ENCODE results near the gene MAN2A1. TPM values are rescaled to one million over a fixed set of nuclear protein-coding genes. Genes with fewer than 3 reads are reported as not detected.

The MAN2A1 gene
- total RNA-seq, 1 experiment from 2014 or later = 35.4 TPM

DNA sequence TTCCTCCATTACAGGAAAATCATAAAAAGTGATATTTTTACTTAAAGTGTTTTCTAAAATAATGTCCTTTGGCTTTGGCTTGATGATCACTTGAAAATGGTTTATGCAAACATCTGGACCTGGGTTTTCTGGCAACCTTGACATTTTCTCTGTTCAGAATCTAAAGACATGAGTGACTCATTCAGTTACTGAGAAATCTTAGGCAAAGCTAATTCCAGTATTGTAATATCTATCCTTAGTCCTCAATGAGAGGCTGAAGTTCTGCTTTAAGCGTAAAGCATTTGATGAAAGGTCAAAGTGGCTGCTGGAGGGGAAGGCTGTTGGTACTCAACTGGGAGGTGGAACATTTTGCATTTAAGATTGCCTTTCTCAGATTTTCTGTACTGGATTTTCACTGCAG, 2.3 kb downstream of the MAN2A1 start:
- Histone ChIP-seq H3K27me3 (ENCODE audit: insufficient read depth, low read length) (no peaks in the 10 kb centered on the region), H2AFZ (ENCODE audit: low read depth, low read length, poor library complexity, severe bottlenecking) (no peak overlapping the region), H3K4me2 (ENCODE audit: low read length) (peak overlapping the region; percentile 88; the same call in 1 of the 2 replicates), H3K36me3 (ENCODE audit: control insufficient read depth in 1 of 2, insufficient read depth in 2 of 2, low read length in 2 of 2) (no peaks in the 10 kb centered on the region), H3K4me3 (replicated peaks in 1 of 2; ENCODE audit: low read depth in 1 of 2, low read length in 2 of 2) (no peak overlapping the region), H3K27ac (ENCODE audit: low read depth, low read length) (no peak overlapping the region), H3K4me1 (ENCODE audit: control insufficient read depth in 1 of 2, insufficient read depth in 2 of 2, low read length in 2 of 2) (peaks cover 4 to 21% of the 10 kb centered on the region in 2 experiments; a peak in 3 of 4 replicates), H3K9me2 (ENCODE audit: insufficient read depth) (no peaks in the 10 kb centered on the region), H3K9ac (ENCODE audit: low read length) (no peak overlapping the region), H3K9me3 (ENCODE audit: control insufficient read depth in 1 of 2, insufficient read depth in 1 of 2, low read depth in 1 of 2, low read length in 2 of 2) (no peaks in the 10 kb centered on the region), H3K79me2 (ENCODE audit: insufficient read depth, low read length) (peaks cover 55% of the 10 kb centered on the region), H4K20me1 (ENCODE audit: insufficient read depth) (no peaks in the 10 kb centered on the region)
- RAD21 ChIA-PET (ENCODE audit: low non-redundant PET in 1 of 2, low total read pairs in 2 of 2, uncharacterized antibody in 2 of 2, unreplicated experiment in 2 of 2) = no interaction called here
- intact Hi-C loops (cut with micrococcal nuclease) = no loop called here
- TF ChIP-seq, protein P1, sequence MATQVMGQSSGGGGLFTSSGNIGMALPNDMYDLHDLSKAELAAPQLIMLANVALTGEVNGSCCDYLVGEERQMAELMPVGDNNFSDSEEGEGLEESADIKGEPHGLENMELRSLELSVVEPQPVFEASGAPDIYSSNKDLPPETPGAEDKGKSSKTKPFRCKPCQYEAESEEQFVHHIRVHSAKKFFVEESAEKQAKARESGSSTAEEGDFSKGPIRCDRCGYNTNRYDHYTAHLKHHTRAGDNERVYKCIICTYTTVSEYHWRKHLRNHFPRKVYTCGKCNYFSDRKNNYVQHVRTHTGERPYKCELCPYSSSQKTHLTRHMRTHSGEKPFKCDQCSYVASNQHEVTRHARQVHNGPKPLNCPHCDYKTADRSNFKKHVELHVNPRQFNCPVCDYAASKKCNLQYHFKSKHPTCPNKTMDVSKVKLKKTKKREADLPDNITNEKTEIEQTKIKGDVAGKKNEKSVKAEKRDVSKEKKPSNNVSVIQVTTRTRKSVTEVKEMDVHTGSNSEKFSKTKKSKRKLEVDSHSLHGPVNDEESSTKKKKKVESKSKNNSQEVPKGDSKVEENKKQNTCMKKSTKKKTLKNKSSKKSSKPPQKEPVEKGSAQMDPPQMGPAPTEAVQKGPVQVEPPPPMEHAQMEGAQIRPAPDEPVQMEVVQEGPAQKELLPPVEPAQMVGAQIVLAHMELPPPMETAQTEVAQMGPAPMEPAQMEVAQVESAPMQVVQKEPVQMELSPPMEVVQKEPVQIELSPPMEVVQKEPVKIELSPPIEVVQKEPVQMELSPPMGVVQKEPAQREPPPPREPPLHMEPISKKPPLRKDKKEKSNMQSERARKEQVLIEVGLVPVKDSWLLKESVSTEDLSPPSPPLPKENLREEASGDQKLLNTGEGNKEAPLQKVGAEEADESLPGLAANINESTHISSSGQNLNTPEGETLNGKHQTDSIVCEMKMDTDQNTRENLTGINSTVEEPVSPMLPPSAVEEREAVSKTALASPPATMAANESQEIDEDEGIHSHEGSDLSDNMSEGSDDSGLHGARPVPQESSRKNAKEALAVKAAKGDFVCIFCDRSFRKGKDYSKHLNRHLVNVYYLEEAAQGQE (IDR thresholded peaks at IDR 0.05; ENCODE audit: low read depth) = no peak
- CTCF ChIA-PET = no interaction called here
- POLR2A ChIA-PET = no interaction called here
- DNase-seq (ENCODE audit: low read depth, low spot score) (no peak), ATAC-seq (no peak)
- no TSS peak for BruUV-seq (replicated peaks)

DNA sequence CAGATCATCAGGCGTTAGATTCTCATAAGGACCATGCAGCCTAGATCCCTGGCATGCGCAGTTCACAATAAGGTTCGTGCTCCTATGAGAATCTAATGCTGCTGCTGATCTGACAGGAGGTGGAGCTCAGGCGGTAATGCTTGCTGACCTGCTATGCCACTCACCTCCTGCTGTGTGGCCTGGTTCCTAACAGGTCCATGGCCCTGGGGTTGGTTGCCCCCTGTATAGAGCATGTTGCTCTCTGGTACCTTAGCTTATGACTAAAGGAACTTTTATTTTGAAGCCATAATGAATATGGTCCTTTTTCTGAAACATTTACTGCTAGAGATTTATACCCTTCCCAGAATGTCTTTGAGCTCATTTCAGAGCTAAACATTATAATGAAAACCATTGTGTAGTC, 3.1 kb downstream of the MAN2A1 start:
- peaks cover 63% of the 10 kb centered on the region for H3K79me2 ChIP-seq (ENCODE audit: insufficient read depth, low read length)
- DNase-seq (ENCODE audit: low read depth, low spot score) (no peak), ATAC-seq (no peak)
- H3K4me1 ChIP-seq (ENCODE audit: control insufficient read depth in 1 of 2, insufficient read depth in 2 of 2, low read length in 2 of 2) = peaks cover 4 to 21% of the 10 kb centered on the region in 2 experiments; a peak in 3 of 4 replicates
- no peak overlapping the region for H3K4me3 ChIP-seq (replicated peaks in 1 of 2; ENCODE audit: low read depth in 1 of 2, low read length in 2 of 2)
- no peak overlapping the region for H3K4me2 ChIP-seq (ENCODE audit: low read length)
- no peak overlapping the region for H2AFZ ChIP-seq (ENCODE audit: low read depth, low read length, poor library complexity, severe bottlenecking)
- BruUV-seq (replicated peaks) = no TSS peak
- no peaks in the 10 kb centered on the region for H3K9me3 ChIP-seq (ENCODE audit: control insufficient read depth in 1 of 2, insufficient read depth in 1 of 2, low read depth in 1 of 2, low read length in 2 of 2)
- H3K27ac ChIP-seq (ENCODE audit: low read depth, low read length) = no peak overlapping the region
- RAD21 ChIA-PET (ENCODE audit: low non-redundant PET in 1 of 2, low total read pairs in 2 of 2, uncharacterized antibody in 2 of 2, unreplicated experiment in 2 of 2) = no interaction called here
- POLR2A ChIA-PET = no interaction called here
- H4K20me1 ChIP-seq (ENCODE audit: insufficient read depth) = no peaks in the 10 kb centered on the region
- H3K27me3 ChIP-seq (ENCODE audit: insufficient read depth, low read length) = no peaks in the 10 kb centered on the region
- no peaks in the 10 kb centered on the region for H3K36me3 ChIP-seq (ENCODE audit: control insufficient read depth in 1 of 2, insufficient read depth in 2 of 2, low read length in 2 of 2)
- intact Hi-C loops (cut with micrococcal nuclease) = no loop called here
- H3K9me2 ChIP-seq (ENCODE audit: insufficient read depth) = no peaks in the 10 kb centered on the region
- CTCF ChIA-PET = no interaction called here
- no peak overlapping the region for H3K9ac ChIP-seq (ENCODE audit: low read length)
- TF ChIP-seq, protein P2, sequence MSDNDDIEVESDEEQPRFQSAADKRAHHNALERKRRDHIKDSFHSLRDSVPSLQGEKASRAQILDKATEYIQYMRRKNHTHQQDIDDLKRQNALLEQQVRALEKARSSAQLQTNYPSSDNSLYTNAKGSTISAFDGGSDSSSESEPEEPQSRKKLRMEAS (IDR thresholded peaks at IDR 0.05) = no peak
- TF ChIP-seq, protein P3, sequence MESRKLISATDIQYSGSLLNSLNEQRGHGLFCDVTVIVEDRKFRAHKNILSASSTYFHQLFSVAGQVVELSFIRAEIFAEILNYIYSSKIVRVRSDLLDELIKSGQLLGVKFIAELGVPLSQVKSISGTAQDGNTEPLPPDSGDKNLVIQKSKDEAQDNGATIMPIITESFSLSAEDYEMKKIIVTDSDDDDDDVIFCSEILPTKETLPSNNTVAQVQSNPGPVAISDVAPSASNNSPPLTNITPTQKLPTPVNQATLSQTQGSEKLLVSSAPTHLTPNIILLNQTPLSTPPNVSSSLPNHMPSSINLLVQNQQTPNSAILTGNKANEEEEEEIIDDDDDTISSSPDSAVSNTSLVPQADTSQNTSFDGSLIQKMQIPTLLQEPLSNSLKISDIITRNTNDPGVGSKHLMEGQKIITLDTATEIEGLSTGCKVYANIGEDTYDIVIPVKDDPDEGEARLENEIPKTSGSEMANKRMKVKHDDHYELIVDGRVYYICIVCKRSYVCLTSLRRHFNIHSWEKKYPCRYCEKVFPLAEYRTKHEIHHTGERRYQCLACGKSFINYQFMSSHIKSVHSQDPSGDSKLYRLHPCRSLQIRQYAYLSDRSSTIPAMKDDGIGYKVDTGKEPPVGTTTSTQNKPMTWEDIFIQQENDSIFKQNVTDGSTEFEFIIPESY (IDR thresholded peaks at IDR 0.05; ENCODE audit: extremely low read depth, insufficient replicate concordance, low read length) = no peak
- TF ChIP-seq CBX3 (IDR thresholded peaks at IDR 0.05; ENCODE audit: low read depth) = no peak
- no peak for TF ChIP-seq EZH2phosphoT487 (IDR thresholded peaks at IDR 0.05; ENCODE audit: borderline replicate concordance)
- TF ChIP-seq SP1 (IDR thresholded peaks at IDR 0.05; ENCODE audit: low read depth) = no peak
- TF ChIP-seq, protein P4, sequence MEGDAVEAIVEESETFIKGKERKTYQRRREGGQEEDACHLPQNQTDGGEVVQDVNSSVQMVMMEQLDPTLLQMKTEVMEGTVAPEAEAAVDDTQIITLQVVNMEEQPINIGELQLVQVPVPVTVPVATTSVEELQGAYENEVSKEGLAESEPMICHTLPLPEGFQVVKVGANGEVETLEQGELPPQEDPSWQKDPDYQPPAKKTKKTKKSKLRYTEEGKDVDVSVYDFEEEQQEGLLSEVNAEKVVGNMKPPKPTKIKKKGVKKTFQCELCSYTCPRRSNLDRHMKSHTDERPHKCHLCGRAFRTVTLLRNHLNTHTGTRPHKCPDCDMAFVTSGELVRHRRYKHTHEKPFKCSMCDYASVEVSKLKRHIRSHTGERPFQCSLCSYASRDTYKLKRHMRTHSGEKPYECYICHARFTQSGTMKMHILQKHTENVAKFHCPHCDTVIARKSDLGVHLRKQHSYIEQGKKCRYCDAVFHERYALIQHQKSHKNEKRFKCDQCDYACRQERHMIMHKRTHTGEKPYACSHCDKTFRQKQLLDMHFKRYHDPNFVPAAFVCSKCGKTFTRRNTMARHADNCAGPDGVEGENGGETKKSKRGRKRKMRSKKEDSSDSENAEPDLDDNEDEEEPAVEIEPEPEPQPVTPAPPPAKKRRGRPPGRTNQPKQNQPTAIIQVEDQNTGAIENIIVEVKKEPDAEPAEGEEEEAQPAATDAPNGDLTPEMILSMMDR (IDR thresholded peaks at IDR 0.05 in 2 of 3, conservative IDR thresholded peaks at IDR 0.05 in 1 of 3; ENCODE audit: borderline replicate concordance in 1 of 3, insufficient read depth in 1 of 3, low read depth in 2 of 3, low read length in 2 of 3) = no peak
- no peak for TF ChIP-seq CEBPB (IDR thresholded peaks at IDR 0.05; ENCODE audit: low read depth)
- no peak for TF ChIP-seq RAD21 (IDR thresholded peaks at IDR 0.05; ENCODE audit: low read depth)
- TF ChIP-seq JUND (IDR thresholded peaks at IDR 0.05) = no peak
- TF ChIP-seq EGR1 (IDR thresholded peaks at IDR 0.05; ENCODE audit: low read depth) = no peak
- TF ChIP-seq YY1 (IDR thresholded peaks at IDR 0.05; ENCODE audit: extremely low read depth, insufficient replicate concordance, low read depth, low read length) = no peak
- TF ChIP-seq FOSL1 (IDR thresholded peaks at IDR 0.05; ENCODE audit: low read depth) = no peak
- TF ChIP-seq ZFX (IDR thresholded peaks at IDR 0.05) = no peak

Data from HCT116 (cell line).